K562 (cell line): Measurements from ENCODE around the gene SP4. TPM values are rescaled to one million over a fixed set of nuclear protein-coding genes. Genes with fewer than 3 reads are reported as not detected.

Experiments
- ATAC-seq: fragments of 200-7000 bp; cut with Tn5 transposase; 3 replicates; pipeline ENCODE4 v1.9.1; 2020; ENCODE audit warnings: moderate library complexity
- BruUV-seq: library from RNA; stranded (reverse); fragments of 400-500 nt; replicated peaks from 2 replicates; lab custom pipeline; 2021; lab: Mats Ljungman, UMichigan
- CTCF ChIA-PET: fragments of 300-600 bp; formaldehyde crosslinking; extraction: SDS; loops from one replicate; lab custom pipeline; 2021; ENCODE audit warnings: low intra/inter-chr PET ratio; lab: Yijun Ruan, JAX
- POLR2A ChIA-PET: fragments of 300-600, 350-650 bp; sonication (Branson Sonifier 250); formaldehyde crosslinking; extraction: SDS; loops from one replicate; lab custom pipeline; 2021; ENCODE audit warnings: antibody characterized with exemption, inconsistent platforms; lab: Yijun Ruan, JAX
- DNase-seq, 4 experiments: peaks; one replicate each; pipeline versions ENCODE4 v3.0.0 to v3.0.0-alpha.2; 2011 to 2018; ENCODE audit warnings: low spot score in 3 of 4, mixed read lengths in 3 of 4; ENCODE audit errors: extremely low read depth in 1 of 4
- FAIRE-seq: peaks from 2 replicates; lab custom pipeline; 2011; peaks lifted over from hg19 to GRCh38; lab: Jason Lieb, UNC
- H2AFZ ChIP-seq: 2 replicates; pipeline ENCODE4 v1.6.0; 2011; ENCODE audit warnings: low read depth, low read length, control low read depth, inconsistent platforms
- H3K27ac ChIP-seq: fragments of 200-600 bp; 3 replicates; pipeline ENCODE4 v1.8.0; 2011; ENCODE audit warnings: low read depth, mild to moderate bottlenecking, control low read depth, inconsistent platforms, low read length, moderate library complexity, mixed read lengths; ENCODE audit errors: extremely low read depth
- H3K27me3 ChIP-seq, 2 experiments: fragments of 300-600 bp in 1 of 2; 2 replicates in 1 of 2; 3 replicates in 1 of 2; pipeline versions ENCODE4 v1.6.0 to v1.8.0; 2011; ENCODE audit warnings: inconsistent platforms in 2 of 2, low read length in 2 of 2, mild to moderate bottlenecking in 1 of 2, mixed read lengths in 1 of 2, moderate library complexity in 1 of 2; ENCODE audit not compliant: control insufficient read depth in 2 of 2, insufficient read depth in 2 of 2
- H3K36me3 ChIP-seq: fragments of 300-600 bp; 3 replicates; pipeline ENCODE4 v1.8.0; 2011; ENCODE audit warnings: mild to moderate bottlenecking, low read length, inconsistent platforms; ENCODE audit not compliant: control insufficient read depth, insufficient read depth
- H3K4me1 ChIP-seq, 2 experiments: fragments of 200-600 bp in 1 of 2; replicated peaks in 1 of 2; 2 replicates in 1 of 2; 3 replicates in 1 of 2; pipeline versions ENCODE4 v1.5.1 to v1.8.0; 2011; ENCODE audit warnings: inconsistent platforms in 2 of 2, low read length in 2 of 2, mild to moderate bottlenecking in 1 of 2, mixed read lengths in 1 of 2, moderate library complexity in 1 of 2; ENCODE audit not compliant: control insufficient read depth in 2 of 2, insufficient read depth in 2 of 2
- H3K4me2 ChIP-seq: 2 replicates; pipeline ENCODE4 v1.6.1; 2011; ENCODE audit warnings: low read length, control low read depth, inconsistent platforms, mixed read lengths; ENCODE audit not compliant: insufficient read depth
- H3K4me3 ChIP-seq: fragments of 200-600 bp; sonication (generic), shearing (Covaris generic); 2 replicates; pipeline ENCODE4 v1.5.1; 2016; ENCODE audit warnings: control low read depth, inconsistent platforms
- H3K79me2 ChIP-seq: fragments of 200-600 bp; 3 replicates; pipeline ENCODE4 v1.8.0; 2011; ENCODE audit warnings: low read length, inconsistent platforms; ENCODE audit not compliant: control insufficient read depth, insufficient read depth
- H3K9ac ChIP-seq, 2 experiments: 2 replicates each; pipeline versions ENCODE4 v1.6.0 to v1.6.1; 2011; ENCODE audit warnings: low read depth in 2 of 2, low read length in 2 of 2, control low read depth in 1 of 2, inconsistent platforms in 1 of 2, mild to moderate bottlenecking in 1 of 2, mixed read lengths in 1 of 2; ENCODE audit not compliant: insufficient read depth in 1 of 2
- H3K9me1 ChIP-seq: one replicate; pipeline ENCODE4 v1.6.0; 2011; ENCODE audit warnings: inconsistent platforms, mild to moderate bottlenecking, low read length, moderate library complexity; ENCODE audit not compliant: control insufficient read depth, insufficient read depth
- H3K9me3 ChIP-seq: replicated peaks from 2 replicates; pipeline ENCODE4 v1.5.1; 2011; ENCODE audit warnings: low read depth, low read length, inconsistent platforms; ENCODE audit not compliant: control insufficient read depth, insufficient read depth
- H4K20me1 ChIP-seq: replicated peaks from 2 replicates; pipeline ENCODE4 v1.6.1; 2011; ENCODE audit warnings: low read length, inconsistent platforms, mixed read lengths; ENCODE audit not compliant: control insufficient read depth, insufficient read depth
- CEBPG ChIP-seq, 3 experiments: fragments of 200-800 bp in 1 of 3; sonication (Bioruptor generic) in 1 of 3; sonication (generic) in 1 of 3; formaldehyde crosslinking in 1 of 3; IDR thresholded peaks in 2 of 3; conservative IDR thresholded peaks in 1 of 3; 2 replicates each; pipeline versions ENCODE4 v1.6.1 to v1.8.0; 2016 to 2022; ENCODE audit warnings: missing compliant biosample characterization in 2 of 3, missing genetic modification characterization in 2 of 3, mild to moderate bottlenecking in 1 of 3, missing genetic modification reagents in 1 of 3
- RAD21 ChIP-seq, 2 experiments: fragments of 250-450 bp in 1 of 2; fragments of 450-650 bp in 1 of 2; sonication (Bioruptor Pico) in 1 of 2; formaldehyde crosslinking in 1 of 2; IDR thresholded peaks in 1 of 2; conservative IDR thresholded peaks in 1 of 2; 2 replicates each; pipeline versions ENCODE4 v1.4.0 to v1.8.0; 2020 to 2022; ENCODE audit warnings: mild to moderate bottlenecking in 2 of 2, moderate library complexity in 1 of 2
- RBM17 ChIP-seq: fragments of 200-400 bp; formaldehyde crosslinking; IDR thresholded peaks from 2 replicates; pipeline ENCODE4 v1.6.1; 2017; ENCODE audit warnings: low read depth, mild to moderate bottlenecking, low read length, borderline replicate concordance
- WGBS: fragments of 100-300 bp; shearing (Covaris generic); methylation state at CpG from one replicate; pipeline ENCODE4 v1.1.6; 2016; ENCODE audit warnings: low coverage, mixed read lengths; ENCODE audit not compliant: insufficient coverage; ENCODE audit errors: missing lambda C conversion rate; 5-methylcytosine and 5-hydroxymethylcytosine counted together
- in situ Hi-C: fragments of 300-500 bp; cut with MboI; formaldehyde crosslinking; loops from 4 replicates; pipeline ENCODE4 v1.15.0; 2018; ENCODE audit warnings: inconsistent platforms, mixed read lengths
- intact Hi-C: fragments of 100-400 bp; cut with micrococcal nuclease; formaldehyde crosslinking; loops from 2 replicates; pipeline ENCODE4 v1.14.2; 2022
- polyA plus RNA-seq, 8 experiments: library from polyadenylated mRNA; depleted of rRNA in 4 of 8; stranded (reverse) in 5 of 8; unstranded in 3 of 8; fragments of >200 nt; fragmentation: Nextera tagmentation in 2 of 8; fragmentation: Illumina TruSeq in 1 of 8; extraction: Ambion mirVana in 2 of 8; extraction: Trizol in 1 of 8; gene quantifications; 2 replicates each; pipeline versions ENCODE4 v1.2.1 to v1.2.3, GENCODE V29; 2011 to 2014; ENCODE audit warnings: inconsistent platforms in 1 of 8, missing spikeins in 1 of 8
- total RNA-seq, 7 experiments: library from RNA; depleted of rRNA in 6 of 7; stranded (reverse); fragments of >200 nt in 6 of 7; fragmentation: Illumina TruSeq in 2 of 7; extraction: Trizol in 2 of 7; gene quantifications; 2 replicates each; pipeline versions ENCODE4 v1.2.1 to v1.2.3, GENCODE V29; 2011 to 2021; ENCODE audit warnings: low replicate concordance in 1 of 7
- TF ChIP-seq, protein P1 (sequence below), 3 experiments: IDR thresholded peaks in 2 of 3; conservative IDR thresholded peaks in 1 of 3; 2 replicates each; pipeline ENCODE4 v1.5.1; 2011 to 2012; ENCODE audit warnings: low read length in 3 of 3, mild to moderate bottlenecking in 3 of 3, control low read depth in 2 of 3, improper control_type of control experiment in 1 of 3, inconsistent platforms in 1 of 3, low read depth in 1 of 3, mixed read lengths in 1 of 3, moderate library complexity in 1 of 3; ENCODE audit not compliant: insufficient read depth in 2 of 3
- TF ChIP-seq, protein P2 (sequence below): fragments of 450-650 bp; formaldehyde crosslinking; IDR thresholded peaks from 2 replicates; pipeline ENCODE4 v1.4.0; 2020; ENCODE audit warnings: mild to moderate bottlenecking
- TF ChIP-seq, protein P3 (sequence below): fragments of 450-650 bp; IDR thresholded peaks from 2 replicates; pipeline ENCODE4 v1.6.1; 2016; ENCODE audit warnings: low read depth

The SP4 gene
- total and polyA plus RNA-seq, 9 of the 15 experiments (the other 6 are each of a cell fraction or from before 2014, with no cell fraction given), result 2.4 to 9.4 (median 4.5) TPM

DNA sequence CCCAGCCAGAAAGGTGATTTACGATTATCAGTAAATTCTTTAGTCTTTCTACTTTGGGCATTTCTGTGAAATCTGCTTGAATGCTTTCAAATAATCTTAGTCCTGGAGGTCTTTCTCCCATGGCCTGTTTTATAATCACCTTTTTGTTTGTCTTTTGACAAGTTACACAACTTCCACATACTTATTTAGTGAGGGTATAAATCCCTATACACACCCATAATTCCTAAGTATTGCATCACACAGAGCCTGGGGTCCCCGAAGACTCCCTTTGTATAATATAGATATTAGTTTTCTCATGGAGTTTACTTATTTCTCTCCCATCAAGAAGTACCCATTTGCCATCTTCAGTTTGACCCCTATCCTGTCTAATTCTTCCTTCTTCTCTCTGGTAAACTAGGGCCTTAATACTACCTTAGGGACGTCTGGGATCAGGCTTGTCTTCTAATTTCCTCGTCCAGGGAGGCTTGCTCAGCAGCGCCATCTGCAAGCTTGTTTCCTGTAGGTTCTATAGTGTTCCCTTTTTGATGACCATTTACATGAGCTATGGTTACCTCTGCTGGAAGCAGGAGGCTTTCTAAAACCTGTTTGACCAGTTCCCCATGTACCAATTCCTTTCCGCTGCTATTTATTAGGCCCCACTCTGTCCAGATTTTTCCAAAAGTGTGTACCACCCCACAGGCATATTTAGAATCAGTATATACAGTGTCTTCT, 123.1 kb downstream of the SP4 start:
- WGBS, result 3% methylated on average over 6 of the region's 6 CpGs
- Histone ChIP-seq H3K36me3 (no peaks in the 10 kb centered on the region), H3K4me1 (no peaks in the 10 kb centered on the region), H3K79me2 (no peaks in the 10 kb centered on the region), H2AFZ (no peak overlapping the region), H3K4me2 (no peak overlapping the region), H3K9me1 (no peaks in the 10 kb centered on the region), H3K27ac (no peak overlapping the region), H3K9ac (no peak overlapping the region), H3K27me3 (no peaks in the 10 kb centered on the region; a peak in 1 of 5 replicates), H4K20me1 (no peaks in the 10 kb centered on the region), H3K4me3 (no peak overlapping the region), H3K9me3 (no peaks in the 10 kb centered on the region)
- FAIRE-seq (no peak), ATAC-seq (peak; percentile 80), DNase-seq (peak in 1 of 4 experiments; percentile 16)
- BruUV-seq, result no TSS peak
- intact Hi-C loops, result no loop called here
- in situ Hi-C loops, result no loop called here
- ChIA-PET CTCF (no interaction called here), POLR2A (no interaction called here)
- TF ChIP-seq RAD21 (CRISPR knock-in tag; conservative IDR thresholded peaks at IDR 0.05 in 1 of 2, IDR thresholded peaks at IDR 0.05 in 1 of 2) (peak in 1 of 2 experiments; percentile 16; a peak in 1 of 4 replicates), CEBPG (CRISPR knock-in tag; IDR thresholded peaks at IDR 0.05) (no peak), CEBPG (tag; conservative IDR thresholded peaks at IDR 0.05 in 1 of 2, IDR thresholded peaks at IDR 0.05 in 1 of 2) (0 out of 4 replicates have a peak, but pooled peaks of 1 of the 2 experiments have one; percentile 5), RBM17 (no peak)
- TF ChIP-seq, protein P1, sequence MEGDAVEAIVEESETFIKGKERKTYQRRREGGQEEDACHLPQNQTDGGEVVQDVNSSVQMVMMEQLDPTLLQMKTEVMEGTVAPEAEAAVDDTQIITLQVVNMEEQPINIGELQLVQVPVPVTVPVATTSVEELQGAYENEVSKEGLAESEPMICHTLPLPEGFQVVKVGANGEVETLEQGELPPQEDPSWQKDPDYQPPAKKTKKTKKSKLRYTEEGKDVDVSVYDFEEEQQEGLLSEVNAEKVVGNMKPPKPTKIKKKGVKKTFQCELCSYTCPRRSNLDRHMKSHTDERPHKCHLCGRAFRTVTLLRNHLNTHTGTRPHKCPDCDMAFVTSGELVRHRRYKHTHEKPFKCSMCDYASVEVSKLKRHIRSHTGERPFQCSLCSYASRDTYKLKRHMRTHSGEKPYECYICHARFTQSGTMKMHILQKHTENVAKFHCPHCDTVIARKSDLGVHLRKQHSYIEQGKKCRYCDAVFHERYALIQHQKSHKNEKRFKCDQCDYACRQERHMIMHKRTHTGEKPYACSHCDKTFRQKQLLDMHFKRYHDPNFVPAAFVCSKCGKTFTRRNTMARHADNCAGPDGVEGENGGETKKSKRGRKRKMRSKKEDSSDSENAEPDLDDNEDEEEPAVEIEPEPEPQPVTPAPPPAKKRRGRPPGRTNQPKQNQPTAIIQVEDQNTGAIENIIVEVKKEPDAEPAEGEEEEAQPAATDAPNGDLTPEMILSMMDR (IDR thresholded peaks at IDR 0.05 in 2 of 3, conservative IDR thresholded peaks at IDR 0.05 in 1 of 3; ENCODE audit: insufficient read depth in 2 of 3, low read depth in 1 of 3, low read length in 3 of 3), result peak in 2 of 3 experiments; percentile 29 to 30; a peak in 1 of 6 replicates
- TF ChIP-seq, protein P2, sequence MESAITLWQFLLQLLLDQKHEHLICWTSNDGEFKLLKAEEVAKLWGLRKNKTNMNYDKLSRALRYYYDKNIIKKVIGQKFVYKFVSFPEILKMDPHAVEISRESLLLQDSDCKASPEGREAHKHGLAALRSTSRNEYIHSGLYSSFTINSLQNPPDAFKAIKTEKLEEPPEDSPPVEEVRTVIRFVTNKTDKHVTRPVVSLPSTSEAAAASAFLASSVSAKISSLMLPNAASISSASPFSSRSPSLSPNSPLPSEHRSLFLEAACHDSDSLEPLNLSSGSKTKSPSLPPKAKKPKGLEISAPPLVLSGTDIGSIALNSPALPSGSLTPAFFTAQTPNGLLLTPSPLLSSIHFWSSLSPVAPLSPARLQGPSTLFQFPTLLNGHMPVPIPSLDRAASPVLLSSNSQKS (CRISPR knock-in tag), result no peak
- TF ChIP-seq, protein P3, sequence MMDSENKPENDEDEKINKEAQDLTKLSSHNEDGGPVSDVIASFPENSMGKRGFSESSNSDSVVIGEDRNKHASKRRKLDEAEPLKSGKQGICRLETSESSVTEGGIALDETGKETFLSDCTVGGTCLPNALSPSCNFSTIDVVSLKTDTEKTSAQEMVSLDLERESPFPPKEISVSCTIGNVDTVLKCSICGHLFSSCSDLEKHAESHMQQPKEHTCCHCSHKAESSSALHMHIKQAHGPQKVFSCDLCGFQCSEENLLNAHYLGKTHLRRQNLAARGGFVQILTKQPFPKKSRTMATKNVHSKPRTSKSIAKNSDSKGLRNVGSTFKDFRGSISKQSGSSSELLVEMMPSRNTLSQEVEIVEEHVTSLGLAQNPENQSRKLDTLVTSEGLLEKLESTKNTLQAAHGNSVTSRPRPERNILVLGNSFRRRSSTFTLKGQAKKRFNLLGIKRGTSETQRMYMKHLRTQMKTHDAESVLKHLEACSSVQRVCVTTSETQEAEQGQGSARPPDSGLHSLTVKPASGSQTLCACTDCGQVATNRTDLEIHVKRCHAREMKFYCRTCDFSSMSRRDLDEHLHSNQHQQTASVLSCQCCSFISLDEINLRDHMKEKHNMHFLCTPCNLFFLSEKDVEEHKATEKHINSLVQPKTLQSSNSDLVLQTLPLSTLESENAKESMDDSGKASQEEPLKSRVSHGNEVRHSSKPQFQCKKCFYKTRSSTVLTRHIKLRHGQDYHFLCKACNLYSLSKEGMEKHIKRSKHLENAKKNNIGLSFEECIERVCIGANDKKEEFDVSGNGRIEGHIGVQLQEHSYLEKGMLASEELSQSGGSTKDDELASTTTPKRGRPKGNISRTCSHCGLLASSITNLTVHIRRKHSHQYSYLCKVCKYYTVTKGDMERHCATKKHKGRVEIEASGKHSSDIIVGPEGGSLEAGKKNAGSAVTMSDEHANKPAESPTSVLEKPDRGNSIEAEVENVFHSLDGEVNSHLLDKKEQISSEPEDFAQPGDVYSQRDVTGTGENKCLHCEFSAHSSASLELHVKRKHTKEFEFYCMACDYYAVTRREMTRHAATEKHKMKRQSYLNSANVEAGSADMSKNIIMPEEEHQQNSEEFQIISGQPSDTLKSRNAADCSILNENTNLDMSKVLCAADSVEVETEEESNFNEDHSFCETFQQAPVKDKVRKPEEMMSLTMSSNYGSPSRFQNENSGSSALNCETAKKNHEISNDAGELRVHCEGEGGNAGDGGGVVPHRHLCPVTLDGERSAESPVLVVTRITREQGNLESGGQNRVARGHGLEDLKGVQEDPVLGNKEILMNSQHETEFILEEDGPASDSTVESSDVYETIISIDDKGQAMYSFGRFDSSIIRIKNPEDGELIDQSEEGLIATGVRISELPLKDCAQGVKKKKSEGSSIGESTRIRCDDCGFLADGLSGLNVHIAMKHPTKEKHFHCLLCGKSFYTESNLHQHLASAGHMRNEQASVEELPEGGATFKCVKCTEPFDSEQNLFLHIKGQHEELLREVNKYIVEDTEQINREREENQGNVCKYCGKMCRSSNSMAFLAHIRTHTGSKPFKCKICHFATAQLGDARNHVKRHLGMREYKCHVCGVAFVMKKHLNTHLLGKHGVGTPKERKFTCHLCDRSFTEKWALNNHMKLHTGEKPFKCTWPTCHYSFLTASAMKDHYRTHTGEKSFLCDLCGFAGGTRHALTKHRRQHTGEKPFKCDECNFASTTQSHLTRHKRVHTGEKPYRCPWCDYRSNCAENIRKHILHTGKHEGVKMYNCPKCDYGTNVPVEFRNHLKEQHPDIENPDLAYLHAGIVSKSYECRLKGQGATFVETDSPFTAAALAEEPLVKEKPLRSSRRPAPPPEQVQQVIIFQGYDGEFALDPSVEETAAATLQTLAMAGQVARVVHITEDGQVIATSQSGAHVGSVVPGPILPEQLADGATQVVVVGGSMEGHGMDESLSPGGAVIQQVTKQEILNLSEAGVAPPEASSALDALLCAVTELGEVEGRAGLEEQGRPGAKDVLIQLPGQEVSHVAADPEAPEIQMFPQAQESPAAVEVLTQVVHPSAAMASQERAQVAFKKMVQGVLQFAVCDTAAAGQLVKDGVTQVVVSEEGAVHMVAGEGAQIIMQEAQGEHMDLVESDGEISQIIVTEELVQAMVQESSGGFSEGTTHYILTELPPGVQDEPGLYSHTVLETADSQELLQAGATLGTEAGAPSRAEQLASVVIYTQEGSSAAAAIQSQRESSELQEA, result no peak
